ENCODE measurements around the gene TYW1. TPM values are rescaled to one million over a fixed set of nuclear protein-coding genes. Genes with fewer than 3 reads are reported as not detected.
"Not testable (repeated sequence)": the region's sequence is repeated elsewhere in the genome, so short reads cannot be mapped to it uniquely, and the experiment has no call there.

TYW1 gene
- total RNA-seq, 1 donor from 2014 or later: 22.4 TPM

DNA sequence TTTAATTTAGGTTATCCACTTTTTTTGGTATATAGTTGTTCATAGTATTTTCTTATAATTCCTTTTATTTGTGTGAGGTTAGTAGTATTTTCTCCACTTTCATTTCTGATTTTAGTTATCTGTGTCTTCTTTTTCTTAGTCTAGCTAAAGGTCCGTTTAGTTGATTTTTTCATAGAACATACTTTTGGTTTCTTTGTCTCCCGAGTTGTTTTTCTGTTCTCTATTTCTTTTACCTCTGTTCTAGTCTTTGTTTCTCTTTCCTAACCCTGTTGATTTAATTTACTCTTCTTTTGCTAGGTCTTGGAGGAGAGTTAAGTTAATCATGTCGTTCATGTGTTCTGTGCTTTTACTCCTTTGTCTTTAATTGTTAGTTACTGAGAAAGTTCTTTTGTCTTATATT, 174.5 kb downstream of the TYW1 start:
- H3K4me1 Mint-ChIP-seq (ENCODE audit: low read depth); H3K36me3 Mint-ChIP-seq (ENCODE audit: low read depth); H3K4me3 Mint-ChIP-seq; DNase-seq (ENCODE audit: low spot score); H3K27ac Mint-ChIP-seq; H3K9me3 Mint-ChIP-seq; H3K27me3 Mint-ChIP-seq (ENCODE audit: insufficient read depth); intact Hi-C loops (cut with micrococcal nuclease): not testable (repeated sequence)

DNA sequence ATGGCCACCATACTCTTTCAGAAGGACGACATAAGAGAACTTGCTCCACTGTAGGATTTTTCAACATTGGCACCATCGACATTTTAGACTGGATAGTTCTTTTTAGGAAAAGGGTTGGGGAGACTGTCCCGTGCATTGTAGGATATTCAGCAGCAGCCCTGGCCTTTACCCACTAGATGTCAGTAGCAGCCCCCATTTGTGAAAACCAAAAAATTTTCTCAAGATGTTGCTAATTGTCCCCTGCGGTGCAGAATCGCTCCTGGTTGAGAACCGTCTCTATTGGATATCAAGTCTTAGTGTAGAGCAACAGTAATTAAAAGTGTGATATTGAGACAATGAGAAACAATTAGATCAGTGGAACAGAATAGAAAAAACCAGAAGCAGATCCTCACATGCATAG, 180.1 kb downstream of the TYW1 start:
- H3K4me3 Mint-ChIP-seq: not testable (repeated sequence)

DNA sequence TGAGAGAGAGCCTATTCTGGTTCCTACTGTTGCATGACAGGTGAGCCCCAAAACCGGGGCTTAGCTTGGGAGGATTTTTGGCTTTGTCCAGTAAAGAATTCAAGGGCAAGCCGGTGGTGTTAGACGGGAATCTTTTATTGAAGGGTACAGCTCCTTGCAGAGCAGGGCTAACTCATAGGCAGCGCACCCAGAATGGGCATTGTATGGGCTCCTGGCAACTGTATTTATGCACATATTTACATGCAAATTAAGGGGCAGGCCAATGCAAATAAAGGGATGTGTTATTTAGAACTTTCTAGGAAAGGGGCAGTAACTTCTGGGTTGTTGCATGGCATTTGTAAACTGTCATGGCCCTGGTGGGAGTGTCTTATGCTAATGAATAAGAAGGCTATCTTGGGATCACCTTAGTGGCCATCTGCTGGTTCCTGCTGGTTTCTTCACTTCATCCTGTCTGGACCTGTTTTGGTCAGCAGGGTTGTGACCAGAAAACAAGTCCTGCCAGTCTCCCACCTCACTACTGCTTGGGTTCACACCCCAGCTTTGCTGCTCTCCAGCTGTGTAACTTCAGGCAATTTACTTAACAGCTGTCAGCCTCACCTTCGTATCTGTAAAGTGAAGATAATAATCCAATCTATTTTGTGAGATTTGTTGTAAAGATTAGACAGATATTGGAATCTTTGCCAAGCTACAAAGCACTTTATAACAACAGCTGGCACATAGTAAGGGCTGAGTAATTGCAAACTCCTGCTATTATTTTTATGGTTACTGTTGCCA, 182.5 kb downstream of the TYW1 start:
- H3K9me3 Mint-ChIP-seq: not testable (repeated sequence)

More for the DNA sequence above, 180.1 kb downstream of the TYW1 start:
- H3K36me3 Mint-ChIP-seq (ENCODE audit: low read depth); H3K27me3 Mint-ChIP-seq (ENCODE audit: insufficient read depth); DNase-seq (ENCODE audit: low spot score); intact Hi-C loops (cut with micrococcal nuclease); H3K4me1 Mint-ChIP-seq (ENCODE audit: low read depth); H3K27ac Mint-ChIP-seq; H3K9me3 Mint-ChIP-seq: not testable (repeated sequence)

DNA sequence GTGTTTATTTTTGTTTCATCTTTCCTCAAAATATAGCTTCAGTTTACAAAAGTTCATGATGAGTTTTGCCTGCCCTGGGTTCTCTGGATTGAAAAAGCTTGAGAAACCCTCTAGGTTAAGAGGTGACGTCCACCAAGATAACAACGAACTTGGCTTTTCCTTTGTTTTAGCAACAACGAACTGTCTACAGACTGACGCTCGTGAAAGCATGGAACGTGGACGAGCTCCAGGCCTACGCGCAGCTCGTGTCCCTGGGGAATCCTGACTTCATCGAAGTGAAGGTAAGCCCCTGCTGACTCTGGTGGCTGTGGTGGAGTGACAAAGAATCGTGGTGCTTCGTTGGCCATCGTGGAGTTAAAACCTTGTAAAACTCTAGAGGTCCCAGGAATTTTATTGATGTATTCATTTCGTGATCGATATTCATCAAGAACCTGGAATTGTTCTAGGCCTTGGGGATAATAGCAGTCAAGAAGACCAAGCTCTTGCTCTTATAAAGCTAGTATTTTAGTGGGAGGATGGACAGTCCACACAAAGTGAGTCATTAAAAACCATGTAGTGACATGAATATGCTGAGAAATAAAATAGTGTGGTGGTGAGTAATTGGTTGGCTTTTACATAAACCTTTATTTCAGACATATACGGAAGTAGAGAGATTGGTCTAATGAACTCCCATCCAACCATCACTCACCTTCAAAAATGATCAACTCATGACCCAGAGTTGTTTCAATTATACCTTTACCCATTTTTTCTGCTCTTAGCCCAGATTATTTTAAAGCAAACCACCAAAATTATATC, 186.5 kb downstream of the TYW1 start:
- H3K27ac Mint-ChIP-seq; DNase-seq (ENCODE audit: low spot score); H3K27me3 Mint-ChIP-seq (ENCODE audit: insufficient read depth); H3K4me3 Mint-ChIP-seq; intact Hi-C loops (cut with micrococcal nuclease); H3K9me3 Mint-ChIP-seq; H3K36me3 Mint-ChIP-seq (ENCODE audit: low read depth); H3K4me1 Mint-ChIP-seq (ENCODE audit: low read depth): not testable (repeated sequence)

More for the DNA sequence above, 182.5 kb downstream of the TYW1 start:
- H3K4me1 Mint-ChIP-seq (ENCODE audit: low read depth); H3K4me3 Mint-ChIP-seq; H3K27ac Mint-ChIP-seq; H3K27me3 Mint-ChIP-seq (ENCODE audit: insufficient read depth); intact Hi-C loops (cut with micrococcal nuclease); DNase-seq (ENCODE audit: low spot score); H3K36me3 Mint-ChIP-seq (ENCODE audit: low read depth): not testable (repeated sequence)

DNA sequence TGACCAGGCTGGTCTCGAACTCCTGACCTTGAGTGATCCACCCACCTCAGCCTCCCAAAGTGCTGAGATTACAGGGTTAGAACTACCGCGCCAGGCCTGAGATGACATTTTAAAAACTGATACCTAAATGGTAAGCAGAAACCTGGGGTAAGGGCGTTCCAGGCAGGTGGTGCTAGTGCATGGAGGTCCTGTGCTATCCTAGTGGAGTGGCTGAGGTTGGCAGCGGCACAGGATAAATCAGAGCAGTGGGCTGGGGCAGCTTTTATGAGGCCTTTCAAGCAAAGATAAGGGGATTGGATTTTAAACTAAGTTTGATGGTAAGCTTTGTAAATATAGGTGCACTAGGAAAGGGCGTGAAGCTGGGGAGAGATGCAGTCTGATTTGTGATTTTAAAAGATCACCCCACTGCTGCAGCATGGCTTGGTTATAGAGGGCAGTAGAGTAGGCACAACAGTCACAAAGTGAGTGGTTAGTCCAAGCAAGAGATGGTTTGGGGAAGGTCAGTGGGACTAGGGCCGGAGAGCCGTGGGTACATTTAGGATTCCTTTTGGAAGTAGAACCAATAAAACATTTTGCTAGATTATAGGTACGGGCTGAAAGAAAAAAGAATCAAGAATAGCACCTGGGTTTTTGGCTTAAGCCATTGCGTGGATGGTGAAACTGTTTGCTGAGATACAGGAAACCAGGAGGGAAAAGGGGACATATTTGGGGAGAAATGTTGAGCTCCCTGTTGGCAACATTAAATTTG, 188.5 kb downstream of the TYW1 start:
- DNase-seq (ENCODE audit: low spot score); H3K27ac Mint-ChIP-seq; H3K4me3 Mint-ChIP-seq; H3K4me1 Mint-ChIP-seq (ENCODE audit: low read depth); H3K9me3 Mint-ChIP-seq; H3K36me3 Mint-ChIP-seq (ENCODE audit: low read depth); intact Hi-C loops (cut with micrococcal nuclease); H3K27me3 Mint-ChIP-seq (ENCODE audit: insufficient read depth): not testable (repeated sequence)

DNA sequence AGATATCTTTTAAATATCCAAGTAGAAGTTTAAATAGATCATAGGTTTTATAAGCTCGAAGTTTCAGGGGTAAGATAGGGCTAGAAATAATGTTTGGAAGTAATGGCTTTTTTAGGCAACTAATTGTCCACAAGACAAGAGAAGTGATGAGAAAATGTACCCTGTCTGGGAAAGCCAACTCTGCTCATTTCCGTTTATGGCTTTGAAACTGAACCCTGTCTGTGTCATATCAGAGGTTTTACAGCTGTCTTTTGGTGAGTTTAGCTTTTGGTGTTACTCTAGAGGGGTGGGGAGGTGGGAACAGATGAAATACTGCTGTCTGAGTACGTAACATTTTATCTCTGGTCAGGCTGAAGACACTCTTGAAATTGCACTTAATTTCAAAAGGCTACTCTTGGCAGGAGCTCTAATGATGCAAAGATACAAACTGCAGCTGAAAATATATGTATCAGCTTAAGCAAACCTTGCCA, 189.1 kb downstream of the TYW1 start:
- H3K27ac Mint-ChIP-seq; H3K27me3 Mint-ChIP-seq (ENCODE audit: insufficient read depth); H3K4me1 Mint-ChIP-seq (ENCODE audit: low read depth); H3K36me3 Mint-ChIP-seq (ENCODE audit: low read depth); intact Hi-C loops (cut with micrococcal nuclease); H3K4me3 Mint-ChIP-seq; DNase-seq (ENCODE audit: low spot score); H3K9me3 Mint-ChIP-seq: not testable (repeated sequence)

DNA sequence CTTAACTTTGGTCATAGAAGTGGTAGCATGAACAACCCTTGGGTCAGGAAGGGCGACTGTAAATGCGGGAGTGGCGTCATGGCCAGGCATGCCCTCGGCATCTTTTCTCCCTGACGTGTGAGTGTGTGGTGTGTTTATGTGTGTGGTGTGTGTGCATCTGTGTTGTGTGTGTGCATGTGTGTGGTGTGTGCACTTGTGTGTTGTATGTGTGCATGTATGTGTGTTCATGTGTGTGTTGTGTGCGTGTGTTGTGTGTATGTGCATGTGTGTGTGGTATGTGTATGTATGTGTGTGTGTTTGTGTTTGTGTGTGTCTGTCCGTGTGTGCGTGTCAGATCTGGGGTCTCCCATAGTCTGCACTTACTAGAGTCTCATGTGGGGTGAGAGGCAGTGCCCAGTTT, 192.5 kb downstream of the TYW1 start:
- not testable (repeated sequence) for H3K27me3 Mint-ChIP-seq (ENCODE audit: insufficient read depth)

DNA sequence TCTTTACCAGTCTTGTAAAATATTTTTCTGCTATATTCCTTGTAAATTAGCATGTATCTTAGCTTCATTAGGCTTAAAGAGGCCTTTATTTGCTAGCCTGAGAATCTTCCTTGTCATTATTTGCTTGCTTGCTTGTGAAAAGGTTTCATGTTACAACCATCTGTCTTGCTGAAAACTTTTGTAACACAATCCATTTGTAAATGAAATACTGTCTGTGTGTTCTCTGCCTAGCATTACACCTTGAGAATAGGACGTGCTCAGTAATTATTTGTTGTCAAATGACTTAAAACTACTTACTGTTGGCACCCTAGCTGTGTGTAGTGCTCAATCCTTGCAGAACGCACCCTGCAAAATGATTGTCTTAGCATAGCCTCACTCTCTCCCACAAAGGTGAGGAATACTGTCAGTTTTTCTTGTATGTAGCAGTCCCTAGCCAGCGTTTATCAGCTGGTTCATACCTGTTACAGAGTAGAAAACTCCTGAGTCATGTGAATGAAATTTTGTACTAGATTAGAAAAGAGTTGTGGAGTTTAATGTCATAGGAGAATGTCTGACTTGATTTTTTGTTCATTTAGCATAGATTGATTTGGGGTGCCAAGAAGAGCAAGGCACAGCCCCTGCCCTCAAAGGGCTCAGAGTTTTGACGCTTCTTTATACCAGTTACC, 193.3 kb downstream of the TYW1 start:
- H3K27ac Mint-ChIP-seq; H3K4me3 Mint-ChIP-seq; intact Hi-C loops (cut with micrococcal nuclease); H3K36me3 Mint-ChIP-seq (ENCODE audit: low read depth); H3K27me3 Mint-ChIP-seq (ENCODE audit: insufficient read depth); H3K9me3 Mint-ChIP-seq; DNase-seq (ENCODE audit: low spot score): not testable (repeated sequence)
- H3K4me1 Mint-ChIP-seq (ENCODE audit: low read depth): peaks cover 11% of the 10 kb centered on the region

More for the DNA sequence above, 192.5 kb downstream of the TYW1 start:
- H3K4me3 Mint-ChIP-seq; H3K36me3 Mint-ChIP-seq (ENCODE audit: low read depth); H3K9me3 Mint-ChIP-seq; DNase-seq (ENCODE audit: low spot score); intact Hi-C loops (cut with micrococcal nuclease); H3K27ac Mint-ChIP-seq: not testable (repeated sequence)
- peaks cover 13% of the 10 kb centered on the region for H3K4me1 Mint-ChIP-seq (ENCODE audit: low read depth)

DNA sequence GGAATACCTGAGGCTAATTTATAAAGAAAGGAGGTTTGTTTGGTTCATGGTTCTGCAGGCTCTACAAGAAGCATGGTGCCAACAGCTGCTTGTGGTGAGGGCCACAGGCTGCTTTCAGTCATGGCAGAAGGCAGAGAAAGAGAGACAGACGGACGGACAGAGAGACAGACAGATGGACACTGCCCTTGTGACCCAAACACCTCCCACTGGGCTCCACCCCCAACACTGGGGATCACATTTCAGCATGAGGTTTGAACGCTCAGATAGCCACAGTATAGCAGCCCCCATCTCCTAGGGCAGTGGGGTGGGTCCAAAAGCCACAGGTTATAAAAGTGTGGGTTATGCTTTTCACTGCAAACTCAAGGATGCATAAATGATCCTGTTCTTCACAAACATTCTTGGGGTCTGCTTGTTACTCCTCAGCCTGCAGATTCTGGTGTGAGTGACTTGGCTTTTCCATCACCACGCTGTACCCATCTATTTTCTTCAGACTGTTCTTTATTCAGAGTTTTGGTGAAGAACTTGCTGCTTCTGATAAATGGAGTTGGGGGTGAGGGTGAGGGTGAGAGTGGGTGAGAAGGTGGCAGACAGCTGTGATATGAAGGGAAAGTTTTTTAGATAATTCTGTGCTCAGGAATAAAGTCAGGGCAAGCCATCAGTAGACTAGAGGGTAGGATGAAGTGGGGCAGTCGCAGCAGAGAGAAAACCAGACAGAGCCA, 194.5 kb downstream of the TYW1 start:
- H3K27ac Mint-ChIP-seq; DNase-seq (ENCODE audit: low spot score); H3K4me1 Mint-ChIP-seq (ENCODE audit: low read depth); H3K36me3 Mint-ChIP-seq (ENCODE audit: low read depth); H3K4me3 Mint-ChIP-seq; H3K27me3 Mint-ChIP-seq (ENCODE audit: insufficient read depth); intact Hi-C loops (cut with micrococcal nuclease); H3K9me3 Mint-ChIP-seq: not testable (repeated sequence)

DNA sequence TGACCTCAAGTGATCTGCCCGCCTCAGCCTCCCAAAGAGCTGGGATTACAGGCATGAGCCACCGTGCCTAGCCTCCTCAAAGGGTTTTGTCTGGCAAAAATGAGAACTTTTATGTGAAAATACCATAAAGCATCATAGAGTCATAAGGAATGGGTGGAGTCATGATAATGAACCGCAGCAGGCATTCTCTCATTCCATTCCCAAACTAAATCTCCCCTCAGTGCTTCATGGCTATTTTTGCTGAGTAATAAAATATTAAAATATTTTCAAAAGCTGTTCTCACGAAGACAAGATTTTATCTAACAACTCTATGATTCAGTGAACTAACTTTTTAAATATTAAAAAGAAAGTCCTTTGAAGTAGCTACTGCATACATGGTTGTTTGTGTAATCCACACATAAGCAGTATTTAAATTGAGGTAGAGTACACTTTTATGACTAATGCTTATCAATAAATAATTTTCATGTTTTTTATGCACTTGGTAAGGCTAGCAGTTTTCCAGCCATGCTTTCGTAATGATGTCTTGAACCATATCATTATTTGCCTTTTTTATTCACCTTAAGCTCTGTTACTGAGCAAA, 195.6 kb downstream of the TYW1 start:
- H3K9me3 Mint-ChIP-seq; H3K36me3 Mint-ChIP-seq (ENCODE audit: low read depth); H3K27ac Mint-ChIP-seq; DNase-seq (ENCODE audit: low spot score); intact Hi-C loops (cut with micrococcal nuclease); H3K27me3 Mint-ChIP-seq (ENCODE audit: insufficient read depth); H3K4me1 Mint-ChIP-seq (ENCODE audit: low read depth); H3K4me3 Mint-ChIP-seq: not testable (repeated sequence)

DNA sequence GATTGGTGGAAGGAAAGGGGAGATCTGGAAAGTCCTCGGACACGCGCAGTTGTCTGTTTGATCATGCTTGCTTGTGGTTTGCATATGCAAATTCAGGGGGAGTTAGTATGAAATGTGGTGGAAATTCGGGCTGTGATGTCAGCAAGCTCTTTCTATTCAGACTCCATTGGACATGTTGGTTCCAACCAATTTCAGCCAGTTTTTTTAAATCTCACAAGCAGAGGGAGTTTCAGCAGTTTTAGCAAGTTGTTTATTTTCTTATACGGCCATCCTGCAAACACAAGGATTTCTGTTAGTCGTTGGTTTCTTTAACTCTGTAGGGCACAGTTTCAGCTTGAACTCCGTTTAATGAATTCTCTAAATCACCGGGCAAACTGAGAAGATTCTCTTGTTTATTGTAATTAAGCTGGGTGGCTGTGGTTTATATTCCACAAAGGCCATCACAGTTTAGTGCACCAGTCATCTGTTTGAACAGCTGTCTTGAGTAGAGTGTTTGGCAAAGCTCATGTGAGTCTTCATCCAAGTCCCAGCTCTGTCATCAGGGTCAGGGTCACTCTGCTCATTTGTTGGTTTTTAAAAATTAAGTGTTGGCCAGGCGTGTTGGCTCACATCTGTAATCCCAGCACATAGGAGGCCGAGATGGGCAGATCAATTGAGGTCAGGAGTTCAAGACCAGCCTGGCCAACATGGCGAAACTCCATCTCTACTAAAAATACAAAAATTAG, 196.4 kb downstream of the TYW1 start:
- H3K27me3 Mint-ChIP-seq (ENCODE audit: insufficient read depth); H3K27ac Mint-ChIP-seq; intact Hi-C loops (cut with micrococcal nuclease); H3K36me3 Mint-ChIP-seq (ENCODE audit: low read depth); DNase-seq (ENCODE audit: low spot score); H3K4me1 Mint-ChIP-seq (ENCODE audit: low read depth); H3K9me3 Mint-ChIP-seq; H3K4me3 Mint-ChIP-seq: not testable (repeated sequence)
